Memory B cell (primary cell): ENCODE data around the gene NXT2.
"Not testable (repeated sequence)": the region's sequence is repeated elsewhere in the genome, so short reads cannot be mapped to it uniquely, and the experiment has no call there.

Experiments used
- ATAC-seq: fragments of 150-1000 bp; cut with Tn5 transposase; 2 replicates; pipeline ENCODE4 v1.10.0; 2021; ENCODE audit warnings: low read depth, mild to moderate bottlenecking, moderate library complexity
- DNase-seq, 2 donors: peaks; one replicate each; pipeline ENCODE4 v3.0.0; 2022; ENCODE audit warnings: low spot score in 2 of 2
- H3K27ac Mint-ChIP-seq: one replicate; pipeline ENCODE4 v1.8.0; 2022; ENCODE audit warnings: mild to moderate bottlenecking, moderate library complexity, mixed read lengths
- H3K27me3 Mint-ChIP-seq: one replicate; pipeline ENCODE4 v1.8.0; 2022; ENCODE audit warnings: mixed read lengths
- H3K36me3 Mint-ChIP-seq: one replicate; pipeline ENCODE4 v1.8.0; 2022; ENCODE audit warnings: mild to moderate bottlenecking, mixed read lengths
- H3K4me1 Mint-ChIP-seq: one replicate; pipeline ENCODE4 v1.8.0; 2022; ENCODE audit warnings: mixed read lengths
- H3K4me3 Mint-ChIP-seq: one replicate; pipeline ENCODE4 v1.8.0; 2022; ENCODE audit warnings: mild to moderate bottlenecking, moderate library complexity, mixed read lengths
- H3K9me3 Mint-ChIP-seq: one replicate; pipeline ENCODE4 v1.8.0; 2022; ENCODE audit warnings: mixed read lengths

The NXT2 gene

GRCh38 chrX:109536439-109537323 lies at the start of gene NXT2:
TSS of gene NXT2 (plus strand) at chrX:109536844. CDS start at chrX:109537007, 163 bp downstream.
- Mint-ChIP-seq H3K27ac (peak within 1 kb of the TSS; percentile 97), H3K4me1 (peaks cover 13% of the 10 kb centered on the region), H3K27me3 (no peaks in the 10 kb centered on the region), H3K4me3 (peak within 1 kb of the TSS; percentile 97), H3K9me3 (peaks cover 2% of the 10 kb centered on the region), H3K36me3 (peaks cover 2% of the 10 kb centered on the region)
- peak; percentile 65 to 70 for DNase-seq
- peak; percentile 95 for ATAC-seq

DNA sequence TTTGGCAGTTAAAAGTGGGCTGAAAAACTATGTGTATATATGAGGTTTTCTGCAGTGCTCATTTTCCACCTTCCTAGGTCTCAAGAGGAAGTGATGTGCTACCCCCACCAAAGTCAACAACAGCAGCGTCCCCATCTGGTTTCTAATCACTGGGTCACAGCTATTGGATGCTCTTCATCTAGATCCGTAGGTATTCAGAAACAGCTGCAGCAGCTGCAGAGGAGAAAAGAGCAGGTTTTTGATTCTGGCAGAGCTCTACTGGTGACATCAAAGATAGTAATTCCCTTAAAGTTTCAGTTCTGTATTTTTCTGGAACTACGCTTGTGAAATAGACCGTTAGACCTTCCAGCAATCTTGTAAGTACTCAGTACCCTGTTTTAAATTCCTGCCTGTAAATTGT lies 49.0 kb upstream of the NXT2 start:
- DNase-seq (peak in 1 of 2 donors; percentile 6), ATAC-seq (peak; percentile 87)
- H3K36me3 Mint-ChIP-seq: no peaks in the 10 kb centered on the region
- H3K4me3 Mint-ChIP-seq: no peak overlapping the region
- no peaks in the 10 kb centered on the region for H3K9me3 Mint-ChIP-seq
- H3K27ac Mint-ChIP-seq: no peak overlapping the region
- no peaks in the 10 kb centered on the region for H3K27me3 Mint-ChIP-seq
- peaks cover 3% of the 10 kb centered on the region for H3K4me1 Mint-ChIP-seq

GRCh38 chrX:109489174-109489573 lies 47.5 kb upstream of the NXT2 start:
- ATAC-seq (no peak), DNase-seq (no peak)
- no peak overlapping the region for H3K27ac Mint-ChIP-seq
- H3K9me3 Mint-ChIP-seq: no peaks in the 10 kb centered on the region
- no peaks in the 10 kb centered on the region for H3K27me3 Mint-ChIP-seq
- H3K4me1 Mint-ChIP-seq: peaks cover 3% of the 10 kb centered on the region
- no peaks in the 10 kb centered on the region for H3K36me3 Mint-ChIP-seq
- H3K4me3 Mint-ChIP-seq: no peak overlapping the region

GRCh38 chrX:109498434-109498833 lies 38.2 kb upstream of the NXT2 start:
- Mint-ChIP-seq H3K36me3 (no peaks in the 10 kb centered on the region), H3K27me3 (peaks cover 2% of the 10 kb centered on the region), H3K27ac (no peak overlapping the region), H3K9me3 (no peaks in the 10 kb centered on the region), H3K4me3 (no peak overlapping the region), H3K4me1 (no peaks in the 10 kb centered on the region)
- DNase-seq (no peak), ATAC-seq (no peak)

- no peaks in the 10 kb centered on the region for H3K36me3 Mint-ChIP-seq
- DNase-seq (no peak), ATAC-seq (no peak)
- no peaks in the 10 kb centered on the region for H3K4me1 Mint-ChIP-seq
- peaks cover 2% of the 10 kb centered on the region for H3K27me3 Mint-ChIP-seq
- no peak overlapping the region for H3K4me3 Mint-ChIP-seq
- no peaks in the 10 kb centered on the region for H3K9me3 Mint-ChIP-seq
- H3K27ac Mint-ChIP-seq: no peak overlapping the region
Measured at GRCh38 chrX:109501176-109501575, 35.5 kb upstream of the NXT2 start.

DNA sequence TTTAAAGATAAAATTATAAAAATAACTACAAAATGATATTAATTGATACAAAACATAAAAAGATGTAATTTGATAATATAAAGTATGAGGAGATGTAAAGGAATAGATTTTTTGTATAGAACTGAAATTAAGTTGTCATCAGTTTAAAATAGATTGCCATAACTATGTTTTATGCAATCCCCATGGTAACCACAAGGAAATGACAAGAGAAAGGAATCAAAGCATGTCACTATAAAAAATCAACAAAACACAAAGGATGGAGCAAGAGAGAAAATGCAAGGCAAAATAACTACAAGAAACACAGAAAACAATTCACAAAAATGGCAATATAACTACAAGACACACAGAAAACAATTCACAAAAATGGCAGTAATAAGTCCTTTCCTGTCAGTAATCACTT lies 27.7 kb upstream of the NXT2 start:
- Mint-ChIP-seq H3K27ac (no peak overlapping the region), H3K4me1 (peaks cover 5% of the 10 kb centered on the region), H3K36me3 (no peaks in the 10 kb centered on the region), H3K9me3 (no peaks in the 10 kb centered on the region), H3K27me3 (peaks cover 4% of the 10 kb centered on the region), H3K4me3 (no peak overlapping the region)
- DNase-seq: no peak
- no peak for ATAC-seq

GRCh38 chrX:109511113-109511512 lies 25.5 kb upstream of the NXT2 start:
- DNase-seq: no peak
- Mint-ChIP-seq H3K27ac (no peak overlapping the region), H3K36me3 (no peaks in the 10 kb centered on the region), H3K4me3 (no peak overlapping the region), H3K4me1 (peaks cover 5% of the 10 kb centered on the region), H3K9me3 (no peaks in the 10 kb centered on the region), H3K27me3 (peaks cover 4% of the 10 kb centered on the region)
- peak; percentile 17 for ATAC-seq

- no peaks in the 10 kb centered on the region for H3K36me3 Mint-ChIP-seq
- H3K4me1 Mint-ChIP-seq: no peaks in the 10 kb centered on the region
- H3K27me3 Mint-ChIP-seq: no peaks in the 10 kb centered on the region
- DNase-seq (no peak), ATAC-seq (no peak)
- H3K9me3 Mint-ChIP-seq: peaks cover 2% of the 10 kb centered on the region
- H3K4me3 Mint-ChIP-seq: no peak overlapping the region
- no peak overlapping the region for H3K27ac Mint-ChIP-seq
Measured at GRCh38 chrX:109519001-109519400, 17.6 kb upstream of the NXT2 start.

DNA sequence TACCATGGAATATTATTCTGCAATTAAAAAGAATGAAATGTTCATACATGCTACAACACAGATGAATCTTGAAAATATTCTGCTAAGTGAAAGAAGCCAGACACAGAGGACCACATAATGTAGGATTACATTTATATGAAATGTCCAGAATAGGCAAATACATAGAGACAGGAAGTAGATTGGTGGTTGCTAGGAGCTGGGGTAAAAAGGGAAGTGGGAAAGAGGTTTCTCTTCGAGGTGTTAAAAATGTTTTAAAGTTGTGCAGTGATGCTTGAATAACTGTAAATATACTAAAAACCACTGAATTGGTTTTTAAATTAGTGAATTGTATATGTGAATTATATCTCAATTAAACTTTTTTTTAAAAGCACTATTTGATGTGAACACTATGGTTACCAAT lies 3.6 kb upstream of the NXT2 start:
- ATAC-seq (peak; percentile 34), DNase-seq (peak in 1 of 2 donors; percentile 6)
- no peak overlapping the region for H3K4me3 Mint-ChIP-seq
- peaks cover 17% of the 10 kb centered on the region for H3K4me1 Mint-ChIP-seq
- no peaks in the 10 kb centered on the region for H3K27me3 Mint-ChIP-seq
- H3K9me3 Mint-ChIP-seq: peaks cover 2% of the 10 kb centered on the region
- no peak overlapping the region for H3K27ac Mint-ChIP-seq
- peaks cover 2% of the 10 kb centered on the region for H3K36me3 Mint-ChIP-seq

DNA sequence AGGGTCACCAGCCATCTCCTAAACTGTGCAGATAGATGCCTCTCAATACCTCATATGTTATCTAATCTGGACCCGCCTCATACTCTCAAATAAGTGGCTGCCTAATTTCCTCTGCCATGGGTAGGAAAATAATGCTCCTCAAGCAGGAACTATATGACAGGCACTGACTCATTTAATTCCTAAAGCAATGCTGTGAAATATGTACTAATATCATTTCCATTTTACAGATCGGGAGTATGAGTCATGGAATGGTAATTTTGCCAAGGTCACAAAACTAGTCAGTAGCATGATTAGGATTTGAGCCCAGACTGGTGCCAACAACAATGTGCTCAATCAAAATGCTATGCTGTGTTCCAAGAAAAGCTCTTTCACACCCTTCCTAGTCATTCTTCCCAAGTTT lies 3.0 kb upstream of the NXT2 start:
- H3K9me3 Mint-ChIP-seq: peaks cover 2% of the 10 kb centered on the region
- no peak overlapping the region for H3K27ac Mint-ChIP-seq
- no peak overlapping the region for H3K4me3 Mint-ChIP-seq
- ATAC-seq (no peak), DNase-seq (no peak)
- no peaks in the 10 kb centered on the region for H3K27me3 Mint-ChIP-seq
- H3K4me1 Mint-ChIP-seq: peaks cover 17% of the 10 kb centered on the region
- peaks cover 2% of the 10 kb centered on the region for H3K36me3 Mint-ChIP-seq

DNA sequence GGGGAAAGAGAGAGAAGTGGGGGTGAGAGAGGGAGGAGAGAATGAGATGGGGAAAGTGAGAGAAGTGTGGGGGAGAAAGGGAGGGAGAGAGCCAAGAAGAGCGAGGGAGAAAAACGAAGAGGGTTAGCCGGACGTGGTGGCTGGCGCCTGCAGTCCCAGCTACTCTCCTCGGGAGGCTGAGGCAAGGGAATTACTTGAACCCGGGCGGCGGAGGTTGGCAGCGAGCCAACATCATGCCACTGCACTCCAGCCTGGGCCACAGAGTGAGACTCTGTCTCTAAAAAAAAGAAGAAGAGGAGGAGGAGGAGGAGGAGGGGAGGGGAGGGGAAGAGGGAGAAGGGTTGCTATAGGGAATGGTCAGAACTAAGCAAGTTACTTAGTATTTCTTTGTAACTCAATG lies 1.7 kb upstream of the NXT2 start:
- no peak for DNase-seq
- no peak overlapping the region for H3K27ac Mint-ChIP-seq
- H3K27me3 Mint-ChIP-seq: no peaks in the 10 kb centered on the region
- H3K9me3 Mint-ChIP-seq: peaks cover 2% of the 10 kb centered on the region
- H3K4me1 Mint-ChIP-seq: peaks cover 17% of the 10 kb centered on the region
- peak overlapping the region; percentile 32 for H3K4me3 Mint-ChIP-seq
- no peak for ATAC-seq
- H3K36me3 Mint-ChIP-seq: peaks cover 2% of the 10 kb centered on the region

GRCh38 chrX:109535578-109535977 lies 1.1 kb upstream of the NXT2 start:
- peaks cover 2% of the 10 kb centered on the region for H3K9me3 Mint-ChIP-seq
- H3K4me1 Mint-ChIP-seq: peaks cover 16% of the 10 kb centered on the region
- H3K27me3 Mint-ChIP-seq: no peaks in the 10 kb centered on the region
- ATAC-seq (no peak), DNase-seq (no peak)
- H3K27ac Mint-ChIP-seq: no peak overlapping the region
- H3K4me3 Mint-ChIP-seq: peak overlapping the region; percentile 53
- H3K36me3 Mint-ChIP-seq: peaks cover 2% of the 10 kb centered on the region

DNA sequence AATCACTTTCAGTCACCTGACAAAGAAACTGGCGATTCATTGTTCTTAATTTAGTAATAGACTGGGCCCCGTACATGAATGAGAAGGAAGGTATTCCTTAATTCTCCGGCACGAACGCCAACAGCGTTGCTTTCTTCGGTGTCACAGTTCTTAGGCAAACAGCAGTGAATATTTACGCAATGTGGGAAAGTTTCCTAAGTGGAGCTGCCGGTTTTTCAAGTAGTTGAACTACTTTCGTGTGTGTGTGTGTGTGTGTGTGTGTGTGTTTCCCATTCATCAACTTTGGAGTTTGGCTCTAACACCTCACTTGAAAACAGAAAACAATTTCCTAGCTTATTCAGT lies 651 bp downstream of the NXT2 start:
- H3K4me1 Mint-ChIP-seq: peaks cover 11% of the 10 kb centered on the region
- ATAC-seq (no peak), DNase-seq (peak in 1 of 2 donors; percentile 12)
- H3K27ac Mint-ChIP-seq: peak overlapping the region; percentile 97
- H3K4me3 Mint-ChIP-seq: peak overlapping the region; percentile 97
- H3K27me3 Mint-ChIP-seq: no peaks in the 10 kb centered on the region
- H3K36me3 Mint-ChIP-seq: peaks cover 2% of the 10 kb centered on the region
- peaks cover 2% of the 10 kb centered on the region for H3K9me3 Mint-ChIP-seq

GRCh38 chrX:109539007-109539406 lies 2.4 kb downstream of the NXT2 start:
- not testable (repeated sequence) for H3K36me3 Mint-ChIP-seq, ATAC-seq, H3K4me1 Mint-ChIP-seq, H3K27me3 Mint-ChIP-seq, H3K4me3 Mint-ChIP-seq, H3K9me3 Mint-ChIP-seq, H3K27ac Mint-ChIP-seq, DNase-seq

- H3K4me1 Mint-ChIP-seq: no peaks in the 10 kb centered on the region
- no peak for ATAC-seq
- peaks cover 3% of the 10 kb centered on the region for H3K27me3 Mint-ChIP-seq
- H3K36me3 Mint-ChIP-seq: no peaks in the 10 kb centered on the region
- H3K27ac Mint-ChIP-seq: no peak overlapping the region
- DNase-seq: no peak
- H3K9me3 Mint-ChIP-seq: no peaks in the 10 kb centered on the region
- no peak overlapping the region for H3K4me3 Mint-ChIP-seq
Measured at GRCh38 chrX:109553862-109554261, 17.2 kb downstream of the NXT2 start.
